ENCODE measurements around the gene SBF2.
"Not testable (repeated sequence)": the region's sequence is repeated elsewhere in the genome, so short reads cannot be mapped to it uniquely, and the experiment has no call there.

Gene SBF2

GRCh38 chr11:9747229-9747628, 546.8 kb downstream of the SBF2 start:
- DNase-seq (ENCODE audit: low spot score): no peak

- DNase-seq (ENCODE audit: low spot score): no peak
Measured at GRCh38 chr11:9745411-9746211, 548.4 kb downstream of the SBF2 start.

- not testable (repeated sequence) for DNase-seq (ENCODE audit: low spot score)
Measured at GRCh38 chr11:9743512-9743911, 550.5 kb downstream of the SBF2 start.

- no peak for DNase-seq (ENCODE audit: low spot score)
Measured at GRCh38 chr11:9741260-9741659, 552.8 kb downstream of the SBF2 start.

- no peak for DNase-seq (ENCODE audit: low spot score)
Measured at GRCh38 chr11:9740202-9740883, 553.7 kb downstream of the SBF2 start.

GRCh38 chr11:9739123-9739900, 554.7 kb downstream of the SBF2 start:
- no peak for DNase-seq (ENCODE audit: low spot score)

- no peak for DNase-seq (ENCODE audit: low spot score)
Measured at GRCh38 chr11:9738707-9739106, 555.3 kb downstream of the SBF2 start.

- DNase-seq (ENCODE audit: low spot score): no peak
Measured at GRCh38 chr11:9738116-9738515, 555.9 kb downstream of the SBF2 start.

GRCh38 chr11:9736365-9736764, 557.7 kb downstream of the SBF2 start:
- DNase-seq (ENCODE audit: low spot score): no peak

GRCh38 chr11:9735919-9736318, 558.1 kb downstream of the SBF2 start:
- DNase-seq (ENCODE audit: low spot score): no peak

- DNase-seq (ENCODE audit: low spot score): no peak
Measured at GRCh38 chr11:9735236-9735635, 558.8 kb downstream of the SBF2 start.

- DNase-seq (ENCODE audit: low spot score): no peak
Measured at GRCh38 chr11:9733212-9733611, 560.8 kb downstream of the SBF2 start.

- no peak for DNase-seq (ENCODE audit: low spot score)
Measured at GRCh38 chr11:9732453-9732852, 561.6 kb downstream of the SBF2 start.

- no peak for DNase-seq (ENCODE audit: low spot score)
Measured at GRCh38 chr11:9731256-9731655, 562.8 kb downstream of the SBF2 start.

All from iPS-NIHi11 (cell line).